HG02970 (cell line): Measurements from ENCODE around the gene ABHD2.

Source experiments
- ATAC-seq: cut with Tn5 transposase; IDR thresholded peaks from one replicate; pipeline ENCODE4 v1.9.1; 2021; ENCODE audit warnings: mild to moderate bottlenecking, moderate library complexity, moderate number of reproducible peaks; ENCODE audit not compliant: unreplicated experiment, low FRiP score

ABHD2 gene

GRCh38 chr15:89096664-89097063, 8.4 kb downstream of the ABHD2 start:
- no peak for ATAC-seq

GRCh38 chr15:89097313-89097712, 9.1 kb downstream of the ABHD2 start:
- ATAC-seq: no peak

GRCh38 chr15:89098281-89098680, 10.0 kb downstream of the ABHD2 start:
- ATAC-seq: no peak

GRCh38 chr15:89099968-89100367, 11.7 kb downstream of the ABHD2 start:
- ATAC-seq: no peak

GRCh38 chr15:89101302-89102193, 13.3 kb downstream of the ABHD2 start:
- no peak for ATAC-seq

GRCh38 chr15:89103481-89104171, 15.4 kb downstream of the ABHD2 start:
- ATAC-seq: no peak

GRCh38 chr15:89104172-89104564, 15.9 kb downstream of the ABHD2 start:
- no peak for ATAC-seq

GRCh38 chr15:89105147-89105546, 16.9 kb downstream of the ABHD2 start:
- ATAC-seq: no peak

GRCh38 chr15:89106200-89106599, 17.9 kb downstream of the ABHD2 start:
- no peak for ATAC-seq

- no peak for ATAC-seq
Measured at GRCh38 chr15:89107984-89108383, 19.7 kb downstream of the ABHD2 start.

- no peak for ATAC-seq
Measured at GRCh38 chr15:89108835-89109234, 20.6 kb downstream of the ABHD2 start.

- no peak for ATAC-seq
Measured at GRCh38 chr15:89109238-89109637, 21.0 kb downstream of the ABHD2 start.

GRCh38 chr15:89110060-89110459, 21.8 kb downstream of the ABHD2 start:
- no peak for ATAC-seq

GRCh38 chr15:89111352-89111751, 23.1 kb downstream of the ABHD2 start:
- no peak for ATAC-seq

GRCh38 chr15:89111961-89112340, 23.7 kb downstream of the ABHD2 start:
- ATAC-seq: no peak

GRCh38 chr15:89112341-89112971, 24.2 kb downstream of the ABHD2 start:
- ATAC-seq: peak; percentile 51

GRCh38 chr15:89113296-89114024, 25.2 kb downstream of the ABHD2 start:
- no peak for ATAC-seq

GRCh38 chr15:89114990-89115389, 26.7 kb downstream of the ABHD2 start:
- ATAC-seq: no peak

GRCh38 chr15:89115547-89115946, 27.3 kb downstream of the ABHD2 start:
- ATAC-seq: no peak

- ATAC-seq: no peak
Measured at GRCh38 chr15:89116404-89116803, 28.1 kb downstream of the ABHD2 start.

- no peak for ATAC-seq
Measured at GRCh38 chr15:89117790-89118189, 29.5 kb downstream of the ABHD2 start.
